ENCODE results near the gene ARHGAP28.

GRCh38 chr18:6886797-6887330 lies 157.3 kb downstream of the ARHGAP28 start:
- TF ChIP-seq POLR2A (IDR thresholded peaks at IDR 0.05) (no peak), CTCF (IDR thresholded peaks at IDR 0.05) (no peak)

Data from upper lobe of left lung (tissue), 4 donors.